Liver (tissue), 9 donors: Measurements from ENCODE around the gene RPL10A. TPM values are rescaled to one million over a fixed set of nuclear protein-coding genes. Genes with fewer than 3 reads are reported as not detected.

ENCODE experiments used
- DNase-seq: peaks from one replicate; pipeline ENCODE4 v3.0.0-alpha.2; 2017; ENCODE audit warnings: low spot score
- H3K27ac ChIP-seq, 2 donors: one replicate each; pipeline ENCODE4 v1.7.0; 2013; ENCODE audit warnings: inconsistent platforms in 2 of 2, low read length in 2 of 2, control low read depth in 1 of 2, low read depth in 1 of 2, mild to moderate bottlenecking in 1 of 2
- H3K27me3 ChIP-seq, 4 donors: one replicate each; pipeline versions ENCODE4 v1.6.1 to v1.7.0; 2013; ENCODE audit warnings: low read length in 3 of 4, inconsistent platforms in 1 of 4, mild to moderate bottlenecking in 1 of 4, moderate library complexity in 1 of 4; ENCODE audit not compliant: control insufficient read depth in 4 of 4, insufficient read depth in 4 of 4
- H3K36me3 ChIP-seq, 4 donors: one replicate each; pipeline versions ENCODE4 v1.6.1 to v1.7.0; 2013; ENCODE audit warnings: low read length in 3 of 4, mild to moderate bottlenecking in 3 of 4, low read depth in 1 of 4, moderate library complexity in 1 of 4; ENCODE audit not compliant: control insufficient read depth in 4 of 4, insufficient read depth in 3 of 4
- H3K4me1 ChIP-seq, 4 donors: one replicate each; pipeline versions ENCODE4 v1.6.1 to v1.7.0; 2013; ENCODE audit warnings: low read length in 3 of 4, mild to moderate bottlenecking in 3 of 4, moderate library complexity in 1 of 4; ENCODE audit not compliant: control insufficient read depth in 4 of 4, insufficient read depth in 4 of 4
- H3K4me3 ChIP-seq, 3 donors: one replicate each; pipeline versions ENCODE4 v1.6.1 to v1.7.0; 2013; ENCODE audit warnings: low read length in 3 of 3, control low read depth in 1 of 3, low read depth in 1 of 3, mild to moderate bottlenecking in 1 of 3
- H3K9ac ChIP-seq, 2 donors: one replicate each; pipeline ENCODE4 v1.7.0; 2013; ENCODE audit warnings: low read length in 2 of 2, mild to moderate bottlenecking in 2 of 2, moderate library complexity in 2 of 2, control low read depth in 1 of 2, low read depth in 1 of 2
- H3K9me3 ChIP-seq, 4 donors: one replicate each; pipeline versions ENCODE4 v1.6.1 to v1.7.0; 2013; ENCODE audit warnings: low read length in 3 of 4; ENCODE audit not compliant: control insufficient read depth in 4 of 4
- CTCF ChIP-seq: fragments of 150-350 bp; IDR thresholded peaks from 2 replicates; pipeline ENCODE4 v1.5.1; 2017; ENCODE audit warnings: improper control_type of control experiment, low read depth, low read length; ENCODE audit not compliant: missing input control
- EGR1 ChIP-seq, 2 donors: IDR thresholded peaks; 2 replicates each; pipeline ENCODE4 v1.6.1; 2016 to 2018; ENCODE audit warnings: antibody characterized with exemption in 2 of 2, low read depth in 2 of 2
- FOXA1 ChIP-seq: IDR thresholded peaks from 2 replicates; pipeline ENCODE4 v1.6.1; 2016; ENCODE audit warnings: antibody characterized with exemption
- FOXA2 ChIP-seq: IDR thresholded peaks from 2 replicates; pipeline ENCODE4 v1.6.1; 2016; ENCODE audit warnings: antibody characterized with exemption
- HNF4A ChIP-seq, 2 donors: conservative IDR thresholded peaks; 2 replicates each; pipeline ENCODE4 v1.6.1; 2016; ENCODE audit warnings: antibody characterized with exemption in 2 of 2, mild to moderate bottlenecking in 2 of 2
- MAX ChIP-seq: IDR thresholded peaks from 2 replicates; pipeline ENCODE4 v1.6.1; 2016; ENCODE audit warnings: antibody characterized with exemption
- NR2F2 ChIP-seq: IDR thresholded peaks from 2 replicates; pipeline ENCODE4 v1.6.1; 2016; ENCODE audit warnings: antibody characterized with exemption
- RAD21 ChIP-seq, 2 donors: IDR thresholded peaks; 2 replicates each; pipeline ENCODE4 v1.6.1; 2016; ENCODE audit warnings: antibody characterized with exemption in 2 of 2, mild to moderate bottlenecking in 2 of 2
- REST ChIP-seq: IDR thresholded peaks from 2 replicates; pipeline ENCODE4 v1.6.1; 2016; ENCODE audit warnings: antibody characterized with exemption, mild to moderate bottlenecking
- RXRA ChIP-seq, 2 donors: IDR thresholded peaks; 2 replicates each; pipeline ENCODE4 v1.6.1; 2017 to 2018; ENCODE audit warnings: antibody characterized with exemption in 2 of 2, mild to moderate bottlenecking in 1 of 2
- SP1 ChIP-seq: IDR thresholded peaks from 2 replicates; pipeline ENCODE4 v1.6.1; 2018; ENCODE audit warnings: antibody characterized with exemption, mild to moderate bottlenecking
- TAF1 ChIP-seq: conservative IDR thresholded peaks from 2 replicates; pipeline ENCODE4 v1.6.1; 2016; ENCODE audit warnings: antibody characterized with exemption, mild to moderate bottlenecking
- ZBTB33 ChIP-seq: IDR thresholded peaks from 2 replicates; pipeline ENCODE4 v1.6.1; 2016; ENCODE audit warnings: antibody characterized with exemption
- WGBS: extraction: QIAGEN DNeasy Blood & Tissue Kit; methylation state at CpG from one replicate; pipeline ENCODE4 v1.1.7; 2013; 5-methylcytosine and 5-hydroxymethylcytosine counted together
- polyA plus RNA-seq, 2 donors: library from polyadenylated mRNA; stranded (reverse) in 1 of 2; unstranded in 1 of 2; fragments of 200-250 nt in 1 of 2; fragments of >200 nt in 1 of 2; fragmentation: Nextera tagmentation in 1 of 2; extraction: Ambion mirVana in 1 of 2; gene quantifications; one replicate each; pipeline versions ENCODE4 v1.2.1 to v1.2.3, GENCODE V29; 2013 to 2015
- total RNA-seq, 2 donors: library from RNA; depleted of rRNA; stranded (reverse); fragments of >200 nt; gene quantifications; one replicate each; pipeline ENCODE4 v1.2.3, GENCODE V29; 2014
- donor health status: healthy.
- donor health status: healthy.
- donor health status: healthy.
- donor health status: healthy.
- donor health status: healthy.

RPL10A gene
- total and polyA plus RNA-seq, 4 donors = 213 to 1,235 (median 528) TPM

GRCh38 chr6:35477551-35478179 lies 9.5 kb downstream of the RPL10A start:
- Histone ChIP-seq H3K27me3 (no peaks in the 10 kb centered on the region), H3K4me3 (no peak overlapping the region), H3K9me3 (no peaks in the 10 kb centered on the region), H3K36me3 (peaks cover 0 to 34% (median 5%) of the 10 kb centered on the region in 4 donors), H3K9ac (no peak overlapping the region), H3K4me1 (peaks cover 0 to 8% (median 4%) of the 10 kb centered on the region in 4 donors), H3K27ac (no peak overlapping the region)
- 96% methylated on average over 5 of the region's 5 CpGs for WGBS
- no peak for DNase-seq
- TF ChIP-seq EGR1 (IDR thresholded peaks at IDR 0.05; ENCODE audit: low read depth in 2 of 2) (no peak), HNF4A (conservative IDR thresholded peaks at IDR 0.05) (no peak), FOXA2 (no peak), ZBTB33 (no peak), FOXA1 (no peak), TAF1 (no peak), NR2F2 (no peak), RAD21 (IDR thresholded peaks at IDR 0.05) (no peak), CTCF (no peak), RXRA (IDR thresholded peaks at IDR 0.05) (no peak)

- Histone ChIP-seq H3K4me1 (peaks cover 0 to 8% (median 4%) of the 10 kb centered on the region in 4 donors), H3K4me3 (no peak overlapping the region), H3K9me3 (no peaks in the 10 kb centered on the region), H3K27me3 (no peaks in the 10 kb centered on the region), H3K27ac (no peak overlapping the region), H3K9ac (no peak overlapping the region), H3K36me3 (peaks cover 0 to 31% (median 4%) of the 10 kb centered on the region in 4 donors)
- WGBS = 95% methylated on average over 7 of the region's 7 CpGs
- DNase-seq = no peak
- TF ChIP-seq ZBTB33 (no peak), MAX (no peak), FOXA2 (no peak), HNF4A (conservative IDR thresholded peaks at IDR 0.05) (no peak), EGR1 (IDR thresholded peaks at IDR 0.05; ENCODE audit: low read depth in 2 of 2) (no peak), SP1 (no peak), REST (no peak)
Measured at GRCh38 chr6:35478259-35478658, 10.1 kb downstream of the RPL10A start.
